Vagina (tissue), 2 donors: ENCODE data around the gene HK3. TPM values are rescaled to one million over a fixed set of nuclear protein-coding genes. Genes with fewer than 3 reads are reported as not detected.

Source experiments
- DNase-seq, 2 donors: peaks; one replicate each; pipeline ENCODE4 v3.0.0-alpha.2; 2017; ENCODE audit errors: extremely low spot score in 2 of 2
- H3K27ac ChIP-seq: fragments of 200-600 bp; sonication (generic); one replicate; pipeline ENCODE4 v1.5.1; 2019
- H3K27me3 ChIP-seq: fragments of 200-600 bp; sonication (generic); one replicate; pipeline ENCODE4 v1.5.1; 2019
- H3K36me3 ChIP-seq, 2 donors: fragments of 200-600 bp; sonication (generic); one replicate each; pipeline ENCODE4 v1.5.1; 2017 to 2019
- H3K4me1 ChIP-seq: fragments of 200-600 bp; sonication (generic); one replicate; pipeline ENCODE4 v1.5.1; 2019
- H3K4me3 ChIP-seq, 2 donors: fragments of 200-600 bp; sonication (generic); 1 replicate in 1 of 2; 2 replicates in 1 of 2; pipeline ENCODE4 v1.5.1; 2016 to 2019
- H3K9me3 ChIP-seq: fragments of 200-600 bp; sonication (generic); one replicate; pipeline ENCODE4 v1.5.1; 2019
- POLR2A ChIP-seq, 2 donors: fragments of 450-650 bp; IDR thresholded peaks; one replicate each; pipeline ENCODE4 v1.6.1; 2017; ENCODE audit warnings: antibody characterized with exemption in 2 of 2, mild to moderate bottlenecking in 2 of 2, moderate library complexity in 2 of 2
- POLR2AphosphoS5 ChIP-seq, 2 donors: sonication (generic); formaldehyde crosslinking; IDR thresholded peaks; one replicate each; pipeline ENCODE4 v1.9.0; 2017; ENCODE audit warnings: antibody characterized with exemption in 2 of 2, mild to moderate bottlenecking in 2 of 2, low read depth in 1 of 2; ENCODE audit not compliant: insufficient read depth in 1 of 2
- intact Hi-C: fragments of 100-400 bp; cut with DNase I; formaldehyde crosslinking; loops from one replicate; pipeline ENCODE4 v1.15.1; 2023
- total RNA-seq: library from RNA; depleted of rRNA; stranded (reverse); fragments of >200 nt; gene quantifications from one replicate; pipeline ENCODE4 v1.2.3, GENCODE V29; 2016
- TF ChIP-seq, protein P1 (sequence below), 3 experiments: fragments of 450-650 bp in 2 of 3; fragments of 200-600 bp in 1 of 3; sonication (generic) in 1 of 3; IDR thresholded peaks; one replicate each; pipeline ENCODE4 v1.5.1; 2017 to 2019; ENCODE audit warnings: antibody characterized with exemption in 3 of 3, mild to moderate bottlenecking in 2 of 3, moderate library complexity in 2 of 3

HK3 gene
- total RNA-seq, 1 donor from 2014 or later = 7.4 TPM

DNA sequence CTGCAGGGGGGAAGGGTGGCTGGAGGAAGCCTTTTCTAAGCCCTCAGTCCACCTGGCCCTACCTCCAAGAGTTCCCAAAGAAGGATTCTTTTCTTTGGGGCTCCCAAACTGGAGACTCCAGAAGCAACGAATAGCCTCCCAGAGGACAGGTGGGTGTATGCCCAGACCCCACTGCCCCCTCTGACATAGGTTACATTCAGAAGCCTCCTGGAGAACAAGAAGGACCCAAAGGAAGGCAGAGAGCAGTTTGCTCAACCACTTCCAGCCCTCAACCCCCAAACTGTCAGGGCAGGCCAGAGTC is 10.3 kb downstream of the HK3 start:
- Histone ChIP-seq H3K27me3 (no peaks in the 10 kb centered on the region), H3K9me3 (no peaks in the 10 kb centered on the region), H3K4me1 (no peaks in the 10 kb centered on the region), H3K4me3 (no peak overlapping the region), H3K27ac (no peak overlapping the region), H3K36me3 (no peaks in the 10 kb centered on the region)
- no peak for TF ChIP-seq POLR2A (IDR thresholded peaks at IDR 0.05)
- no peak for TF ChIP-seq POLR2AphosphoS5 (IDR thresholded peaks at IDR 0.05; ENCODE audit: insufficient read depth in 1 of 2, low read depth in 1 of 2)
- TF ChIP-seq, protein P1, sequence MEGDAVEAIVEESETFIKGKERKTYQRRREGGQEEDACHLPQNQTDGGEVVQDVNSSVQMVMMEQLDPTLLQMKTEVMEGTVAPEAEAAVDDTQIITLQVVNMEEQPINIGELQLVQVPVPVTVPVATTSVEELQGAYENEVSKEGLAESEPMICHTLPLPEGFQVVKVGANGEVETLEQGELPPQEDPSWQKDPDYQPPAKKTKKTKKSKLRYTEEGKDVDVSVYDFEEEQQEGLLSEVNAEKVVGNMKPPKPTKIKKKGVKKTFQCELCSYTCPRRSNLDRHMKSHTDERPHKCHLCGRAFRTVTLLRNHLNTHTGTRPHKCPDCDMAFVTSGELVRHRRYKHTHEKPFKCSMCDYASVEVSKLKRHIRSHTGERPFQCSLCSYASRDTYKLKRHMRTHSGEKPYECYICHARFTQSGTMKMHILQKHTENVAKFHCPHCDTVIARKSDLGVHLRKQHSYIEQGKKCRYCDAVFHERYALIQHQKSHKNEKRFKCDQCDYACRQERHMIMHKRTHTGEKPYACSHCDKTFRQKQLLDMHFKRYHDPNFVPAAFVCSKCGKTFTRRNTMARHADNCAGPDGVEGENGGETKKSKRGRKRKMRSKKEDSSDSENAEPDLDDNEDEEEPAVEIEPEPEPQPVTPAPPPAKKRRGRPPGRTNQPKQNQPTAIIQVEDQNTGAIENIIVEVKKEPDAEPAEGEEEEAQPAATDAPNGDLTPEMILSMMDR (IDR thresholded peaks at IDR 0.05) = no peak
- no peak for DNase-seq
- intact Hi-C loops = no loop called here

DNA sequence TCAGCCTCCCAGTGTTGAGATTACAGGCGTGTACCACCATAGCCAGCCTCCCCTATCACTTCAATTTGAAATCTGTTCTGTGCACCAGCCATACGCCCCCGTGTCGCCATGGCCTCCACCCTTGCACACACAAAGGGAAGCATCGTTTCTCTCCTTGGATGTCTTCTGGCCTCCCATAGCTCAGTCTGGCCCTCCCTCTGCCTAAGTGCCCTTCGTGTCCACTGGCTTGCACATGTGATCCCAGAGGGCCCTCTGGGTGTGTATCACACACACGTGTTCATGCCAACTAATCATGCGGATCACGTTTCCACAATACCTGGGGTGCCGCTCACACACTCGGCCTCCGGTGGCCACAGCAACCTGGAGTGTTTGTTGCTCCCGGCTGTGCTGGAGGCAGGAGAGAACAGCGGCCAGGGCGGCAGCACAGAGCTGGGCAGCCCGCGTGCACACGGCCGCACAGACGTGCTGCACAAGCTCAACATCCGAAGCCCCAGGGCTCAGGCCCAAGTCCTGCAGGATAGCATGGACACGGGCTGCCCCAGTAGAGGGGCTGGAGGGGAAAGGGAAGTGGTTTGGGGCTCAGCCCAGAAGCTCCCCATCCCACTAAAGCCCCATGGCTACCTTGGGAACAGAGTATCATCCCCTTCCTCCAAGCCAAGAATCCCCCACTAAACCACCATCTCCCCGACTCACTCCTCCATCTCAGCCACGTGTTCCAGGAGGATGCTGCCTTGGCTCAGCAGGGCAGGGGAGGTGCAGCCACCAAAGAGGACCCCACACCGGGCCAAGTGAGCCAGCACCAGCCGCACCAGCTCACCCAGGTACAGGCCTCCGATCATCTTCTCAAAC is 10.9 kb downstream of the HK3 start:
- H3K4me1 ChIP-seq = no peaks in the 10 kb centered on the region
- no peaks in the 10 kb centered on the region for H3K36me3 ChIP-seq
- TF ChIP-seq POLR2A (IDR thresholded peaks at IDR 0.05) = no peak
- no peak for TF ChIP-seq POLR2AphosphoS5 (IDR thresholded peaks at IDR 0.05; ENCODE audit: insufficient read depth in 1 of 2, low read depth in 1 of 2)
- TF ChIP-seq, protein P1 (IDR thresholded peaks at IDR 0.05) = no peak
- intact Hi-C loops = no loop called here
- no peaks in the 10 kb centered on the region for H3K27me3 ChIP-seq
- no peak overlapping the region for H3K27ac ChIP-seq
- H3K4me3 ChIP-seq = no peak overlapping the region
- DNase-seq = no peak
- no peaks in the 10 kb centered on the region for H3K9me3 ChIP-seq

DNA sequence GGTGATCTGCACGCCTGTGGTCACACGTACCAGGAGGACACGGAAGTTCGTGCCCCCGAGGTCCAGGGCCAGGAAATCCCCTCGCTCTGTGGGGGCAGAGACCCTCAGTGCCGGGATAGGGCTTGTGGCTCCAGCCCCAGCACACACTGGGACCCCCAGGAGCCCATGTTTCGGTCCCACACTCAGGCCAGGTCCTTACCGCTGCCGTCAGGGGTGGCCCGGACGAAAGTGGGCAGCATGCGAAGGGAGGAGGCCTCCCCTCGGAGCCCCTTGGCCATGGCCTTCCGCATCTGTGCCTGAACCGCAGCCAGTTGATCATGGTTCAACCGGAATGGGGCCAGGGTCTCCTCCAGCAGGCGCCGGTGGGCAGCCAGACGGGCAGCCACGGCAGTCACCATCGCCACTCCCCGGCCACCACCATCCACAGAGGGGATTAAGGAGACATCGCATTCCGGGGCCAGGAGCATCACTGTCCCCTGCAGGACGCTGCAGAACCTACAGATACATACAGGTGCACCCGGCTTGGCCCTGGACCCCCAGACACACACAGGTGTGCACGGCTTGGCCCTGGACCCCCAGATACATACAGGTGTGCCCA is 11.8 kb downstream of the HK3 start:
- H3K27ac ChIP-seq = no peak overlapping the region
- no peaks in the 10 kb centered on the region for H3K27me3 ChIP-seq
- no peak for TF ChIP-seq POLR2A (IDR thresholded peaks at IDR 0.05)
- no peak for TF ChIP-seq POLR2AphosphoS5 (IDR thresholded peaks at IDR 0.05; ENCODE audit: insufficient read depth in 1 of 2, low read depth in 1 of 2)
- TF ChIP-seq, protein P1 (IDR thresholded peaks at IDR 0.05) = no peak
- H3K4me3 ChIP-seq = no peak overlapping the region
- H3K4me1 ChIP-seq = no peaks in the 10 kb centered on the region
- no peak for DNase-seq
- no peaks in the 10 kb centered on the region for H3K36me3 ChIP-seq
- intact Hi-C loops = no loop called here
- no peaks in the 10 kb centered on the region for H3K9me3 ChIP-seq

DNA sequence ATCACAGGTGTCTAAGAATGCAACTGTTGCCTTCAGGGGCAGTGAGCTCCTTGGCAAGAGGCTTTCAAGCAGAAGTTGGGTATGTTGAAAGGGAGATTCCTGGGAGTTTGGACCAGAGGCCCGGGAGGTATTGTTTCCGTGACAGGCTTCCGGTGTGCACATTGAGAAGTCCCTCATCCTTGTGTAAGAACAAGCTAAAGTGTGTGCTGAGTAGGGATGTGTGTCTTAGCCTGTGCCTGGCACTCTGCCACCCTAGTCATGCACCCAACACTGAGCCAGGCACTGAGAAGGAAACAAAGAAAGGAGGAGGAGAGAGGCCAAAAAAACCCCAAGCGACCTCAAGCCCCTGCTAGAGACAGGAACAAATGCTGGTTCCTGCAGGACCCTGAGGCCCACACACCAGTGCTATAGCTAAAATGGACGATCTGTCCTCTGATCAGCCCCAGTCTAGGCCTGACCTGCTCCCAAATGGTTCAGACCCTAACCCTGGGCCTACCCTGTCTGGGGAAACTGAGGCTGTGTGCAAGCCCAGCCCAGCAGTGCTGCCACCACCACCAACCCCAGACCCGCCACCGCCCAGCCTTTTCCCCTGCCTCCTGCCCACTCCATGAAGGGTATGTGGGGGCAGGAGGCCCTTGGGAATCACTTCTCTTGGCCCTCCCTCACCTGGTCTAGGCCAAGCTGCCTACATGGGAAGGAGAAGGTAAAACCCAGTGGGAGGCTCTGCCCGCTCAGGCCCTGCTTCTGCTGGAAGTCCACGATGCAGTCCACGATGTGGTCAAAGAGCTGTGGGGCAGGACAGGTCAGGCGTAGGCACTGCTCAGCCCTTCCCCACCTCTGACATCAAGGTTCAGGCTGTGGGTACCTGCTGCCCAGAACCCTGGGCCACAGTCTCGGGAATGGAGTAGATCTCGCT is 12.6 kb downstream of the HK3 start:
- intact Hi-C loops = no loop called here
- no peaks in the 10 kb centered on the region for H3K36me3 ChIP-seq
- no peak overlapping the region for H3K27ac ChIP-seq
- H3K4me3 ChIP-seq = no peak overlapping the region
- H3K4me1 ChIP-seq = no peaks in the 10 kb centered on the region
- DNase-seq = no peak
- no peaks in the 10 kb centered on the region for H3K9me3 ChIP-seq
- no peaks in the 10 kb centered on the region for H3K27me3 ChIP-seq
- TF ChIP-seq POLR2AphosphoS5 (IDR thresholded peaks at IDR 0.05; ENCODE audit: insufficient read depth in 1 of 2, low read depth in 1 of 2) (no peak), POLR2A (IDR thresholded peaks at IDR 0.05) (no peak)
- TF ChIP-seq, protein P1 (IDR thresholded peaks at IDR 0.05) = no peak
